Activated naive CD4-positive, alpha-beta T cell treated with anti-CD3 and anti-CD28 coated beads for 36 hours (primary cell): ENCODE measurements around the gene BBS2. TPM values are rescaled to one million over a fixed set of nuclear protein-coding genes. Genes with fewer than 3 reads are reported as not detected.
A peak's percentile ranks its signal among the peaks of the same experiment; 100 is the strongest.

Source experiments
- CTCF ChIA-PET: fragments of 350-600 bp; sonication (Branson Sonifier 250); formaldehyde crosslinking; loops from one replicate; lab custom pipeline; 2021; ENCODE audit warnings: antibody characterized with exemption; lab: Charles Lee
- DNase-seq: peaks from one replicate; pipeline ENCODE4 v3.0.0-alpha.2; 2020
- H3K27ac Mint-ChIP-seq: one replicate; pipeline ENCODE4 v1.8.0; 2021; ENCODE audit warnings: mild to moderate bottlenecking, mixed read lengths
- H3K27me3 Mint-ChIP-seq: one replicate; pipeline ENCODE4 v1.8.0; 2021; ENCODE audit warnings: low read depth, mixed read lengths
- H3K36me3 Mint-ChIP-seq: one replicate; pipeline ENCODE4 v1.8.0; 2021; ENCODE audit warnings: low read depth, mixed read lengths
- H3K4me1 Mint-ChIP-seq: one replicate; pipeline ENCODE4 v1.8.0; 2021; ENCODE audit warnings: low read depth, mixed read lengths
- H3K4me3 Mint-ChIP-seq: one replicate; pipeline ENCODE4 v1.8.0; 2021; ENCODE audit warnings: mild to moderate bottlenecking, moderate library complexity, mixed read lengths
- H3K9me3 Mint-ChIP-seq: one replicate; pipeline ENCODE4 v1.8.0; 2021; ENCODE audit warnings: mixed read lengths
- intact Hi-C: fragments of 100-400 bp; cut with micrococcal nuclease; formaldehyde crosslinking; loops from one replicate; pipeline ENCODE4 v1.15.1; 2023
- total RNA-seq, 2 experiments: library from RNA; stranded (reverse); gene quantifications; one replicate each; pipeline ENCODE4 v1.2.3, GENCODE V29; 2021

Gene BBS2
- total RNA-seq = 10 to 100 TPM; 18.0 to 19.2 TPM

- Mint-ChIP-seq H3K9me3 (no peaks in the 10 kb centered on the region), H3K4me1 (peaks cover 39% of the 10 kb centered on the region), H3K4me3 (peak within 1 kb of the TSS; percentile 81), H3K36me3 (no peaks in the 10 kb centered on the region), H3K27ac (peak within 1 kb of the TSS; percentile 84), H3K27me3 (no peaks in the 10 kb centered on the region)
- intact Hi-C loops = loop anchor here (1.0 kb wide), 3 partner anchors 68 to 211 kb away; partner anchors contain the start of genes NUDT21, NUP93 and OGFOD1
- DNase-seq = peak; percentile 93
- CTCF ChIA-PET = interaction anchor here (0.9 to 1.8 kb wide), 2 partner anchors 57 to 182 kb away, joined by 3 read pairs; no protein-coding TSS in a partner anchor
These were observed at the start of gene BBS2 for GRCh38 chr16:56519459-56520250. Gene BBS2 (minus strand): TSS chr16:56520024. CDS start chr16:56519862, 162 bp downstream.

GRCh38 chr16:56564793-56565477 lies 45.1 kb upstream of the BBS2 start, which contains the start of gene MT4:
Gene MT4 (plus strand): TSS chr16:56565073. CDS start chr16:56565129, 56 bp downstream.
- Mint-ChIP-seq H3K4me1 (no peaks in the 10 kb centered on the region), H3K36me3 (no peaks in the 10 kb centered on the region), H3K27me3 (peaks cover 3% of the 10 kb centered on the region), H3K4me3 (no peak within 1 kb of the TSS), H3K27ac (no peak within 1 kb of the TSS), H3K9me3 (no peaks in the 10 kb centered on the region)
- CTCF ChIA-PET = interaction anchor here (0.9 kb wide), 1 partner anchor 79 kb away, joined by 3 read pairs; no protein-coding TSS in a partner anchor
- no peak for DNase-seq
- intact Hi-C loops = no loop called here

- no peaks in the 10 kb centered on the region for H3K4me1 Mint-ChIP-seq
- intact Hi-C loops = no loop called here
- no peaks in the 10 kb centered on the region for H3K36me3 Mint-ChIP-seq
- CTCF ChIA-PET = interaction anchor here (0.6 to 1.9 kb wide), 4 partner anchors 10 to 982 kb away, joined by 3 to 6 read pairs (median 4); no protein-coding TSS in a partner anchor
- no peak overlapping the region for H3K27ac Mint-ChIP-seq
- DNase-seq = no peak
- no peak overlapping the region for H3K4me3 Mint-ChIP-seq
- peaks cover 3% of the 10 kb centered on the region for H3K27me3 Mint-ChIP-seq
- H3K9me3 Mint-ChIP-seq = no peaks in the 10 kb centered on the region
These were observed 41.3 kb upstream of the BBS2 start for GRCh38 chr16:56561126-56561525.

GRCh38 chr16:56560447-56560846 lies 40.6 kb upstream of the BBS2 start:
- Mint-ChIP-seq H3K36me3 (no peaks in the 10 kb centered on the region), H3K4me3 (no peak overlapping the region), H3K4me1 (no peaks in the 10 kb centered on the region), H3K9me3 (no peaks in the 10 kb centered on the region), H3K27me3 (peaks cover 3% of the 10 kb centered on the region), H3K27ac (no peak overlapping the region)
- no peak for DNase-seq
- CTCF ChIA-PET = interaction anchor here (0.6 kb wide), 1 partner anchor 983 kb away, joined by 3 read pairs; no protein-coding TSS in a partner anchor
- intact Hi-C loops = no loop called here

- CTCF ChIA-PET = no interaction called here
- Mint-ChIP-seq H3K27me3 (peaks cover 3% of the 10 kb centered on the region), H3K4me3 (no peak overlapping the region), H3K4me1 (no peaks in the 10 kb centered on the region), H3K27ac (no peak overlapping the region), H3K36me3 (no peaks in the 10 kb centered on the region), H3K9me3 (no peaks in the 10 kb centered on the region)
- intact Hi-C loops = no loop called here
- DNase-seq = no peak
These were observed 39.3 kb upstream of the BBS2 start for GRCh38 chr16:56559109-56559508.

- CTCF ChIA-PET = interaction anchor here (0.7 kb wide), 1 partner anchor 93 kb away, joined by 5 read pairs; no protein-coding TSS in a partner anchor
- H3K27ac Mint-ChIP-seq = no peak overlapping the region
These were observed 38.4 kb upstream of the BBS2 start for GRCh38 chr16:56558024-56558747.

GRCh38 chr16:56554441-56554840 lies 34.6 kb upstream of the BBS2 start:
- no peak for DNase-seq
- intact Hi-C loops = no loop called here
- peaks cover 2% of the 10 kb centered on the region for H3K27me3 Mint-ChIP-seq
- H3K36me3 Mint-ChIP-seq = no peaks in the 10 kb centered on the region
- CTCF ChIA-PET = no interaction called here
- no peak overlapping the region for H3K4me3 Mint-ChIP-seq
- no peak overlapping the region for H3K27ac Mint-ChIP-seq
- H3K4me1 Mint-ChIP-seq = peaks cover 5% of the 10 kb centered on the region
- H3K9me3 Mint-ChIP-seq = no peaks in the 10 kb centered on the region

More at GRCh38 chr16:56558024-56558747, 38.4 kb upstream of the BBS2 start:
- Mint-ChIP-seq H3K4me1 (no peaks in the 10 kb centered on the region), H3K4me3 (no peak overlapping the region), H3K9me3 (no peaks in the 10 kb centered on the region), H3K27me3 (peaks cover 5% of the 10 kb centered on the region), H3K36me3 (no peaks in the 10 kb centered on the region)
- no peak for DNase-seq
- intact Hi-C loops = no loop called here

- H3K4me1 Mint-ChIP-seq = peaks cover 17% of the 10 kb centered on the region
- no peak overlapping the region for H3K4me3 Mint-ChIP-seq
- H3K36me3 Mint-ChIP-seq = no peaks in the 10 kb centered on the region
- H3K27ac Mint-ChIP-seq = no peak overlapping the region
- H3K27me3 Mint-ChIP-seq = peaks cover 2% of the 10 kb centered on the region
- intact Hi-C loops = no loop called here
- no peak for DNase-seq
- CTCF ChIA-PET = interaction anchor here (0.6 to 0.7 kb wide), 2 partner anchors 48 to 155 kb away, joined by 3 to 4 read pairs; no protein-coding TSS in a partner anchor
- H3K9me3 Mint-ChIP-seq = no peaks in the 10 kb centered on the region
These were observed 32.2 kb upstream of the BBS2 start for GRCh38 chr16:56551796-56552738.

- H3K27ac Mint-ChIP-seq = no peak overlapping the region
- CTCF ChIA-PET = interaction anchor here (2.1 kb wide), 1 partner anchor 152 kb away, joined by 8 read pairs; no protein-coding TSS in a partner anchor
- H3K36me3 Mint-ChIP-seq = no peaks in the 10 kb centered on the region
- H3K9me3 Mint-ChIP-seq = no peaks in the 10 kb centered on the region
- peaks cover 2% of the 10 kb centered on the region for H3K27me3 Mint-ChIP-seq
- peaks cover 17% of the 10 kb centered on the region for H3K4me1 Mint-ChIP-seq
- H3K4me3 Mint-ChIP-seq = no peak overlapping the region
- intact Hi-C loops = no loop called here
- DNase-seq = peak; percentile 30
These were observed 30.0 kb upstream of the BBS2 start for GRCh38 chr16:56549744-56550385.

- no peak overlapping the region for H3K27ac Mint-ChIP-seq
- CTCF ChIA-PET = interaction anchor here (2.1 kb wide), 1 partner anchor 153 kb away, joined by 8 read pairs; no protein-coding TSS in a partner anchor
- no peak for DNase-seq
- H3K27me3 Mint-ChIP-seq = peaks cover 2% of the 10 kb centered on the region
- no peaks in the 10 kb centered on the region for H3K36me3 Mint-ChIP-seq
- H3K4me3 Mint-ChIP-seq = no peak overlapping the region
- peaks cover 17% of the 10 kb centered on the region for H3K4me1 Mint-ChIP-seq
- H3K9me3 Mint-ChIP-seq = no peaks in the 10 kb centered on the region
- intact Hi-C loops = no loop called here
These were observed 29.3 kb upstream of the BBS2 start for GRCh38 chr16:56549161-56549560.
